GM12801 (cell line): ENCODE measurements around the gene OR56B1.

Source experiments
- TF ChIP-seq, protein P1 (sequence below): IDR thresholded peaks from one replicate; pipeline ENCODE4 v1.5.1; 2011; ENCODE audit warnings: control low read depth; ENCODE audit not compliant: insufficient read length; ENCODE audit errors: extremely low read depth

OR56B1 gene

DNA sequence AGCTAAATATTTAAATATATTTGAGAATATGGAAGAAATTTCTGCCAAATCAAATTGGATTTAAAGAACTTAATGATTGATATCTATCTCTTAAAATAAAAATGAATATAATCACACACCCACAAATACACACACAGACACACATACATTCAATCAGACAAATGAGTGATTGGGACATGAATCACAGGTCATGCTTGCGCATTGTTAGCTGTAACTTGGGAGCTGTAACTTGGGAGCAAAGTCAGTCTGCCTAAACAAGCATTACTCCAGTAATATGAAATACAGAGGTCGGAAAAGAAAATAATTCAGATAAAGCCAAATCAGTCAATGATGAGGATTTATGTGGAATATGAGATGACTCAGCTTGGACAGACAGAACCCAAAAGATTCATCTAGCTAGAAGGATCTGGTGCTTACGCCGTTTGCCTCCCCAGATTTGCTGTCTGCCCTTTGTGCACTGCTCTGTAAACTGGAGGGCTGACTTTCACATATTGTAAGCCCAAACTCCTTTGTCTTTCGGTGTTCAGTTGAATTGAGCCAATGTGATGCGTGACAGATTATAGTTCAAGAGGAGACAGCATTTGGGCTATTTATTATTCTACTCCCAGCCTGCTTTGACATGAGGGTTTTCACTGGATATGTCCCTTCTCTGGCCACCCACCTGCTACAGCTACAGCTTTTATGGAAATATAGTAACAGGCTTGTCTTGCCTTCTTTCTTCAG, 1.6 kb downstream of the OR56B1 start:
- TF ChIP-seq, protein P1, sequence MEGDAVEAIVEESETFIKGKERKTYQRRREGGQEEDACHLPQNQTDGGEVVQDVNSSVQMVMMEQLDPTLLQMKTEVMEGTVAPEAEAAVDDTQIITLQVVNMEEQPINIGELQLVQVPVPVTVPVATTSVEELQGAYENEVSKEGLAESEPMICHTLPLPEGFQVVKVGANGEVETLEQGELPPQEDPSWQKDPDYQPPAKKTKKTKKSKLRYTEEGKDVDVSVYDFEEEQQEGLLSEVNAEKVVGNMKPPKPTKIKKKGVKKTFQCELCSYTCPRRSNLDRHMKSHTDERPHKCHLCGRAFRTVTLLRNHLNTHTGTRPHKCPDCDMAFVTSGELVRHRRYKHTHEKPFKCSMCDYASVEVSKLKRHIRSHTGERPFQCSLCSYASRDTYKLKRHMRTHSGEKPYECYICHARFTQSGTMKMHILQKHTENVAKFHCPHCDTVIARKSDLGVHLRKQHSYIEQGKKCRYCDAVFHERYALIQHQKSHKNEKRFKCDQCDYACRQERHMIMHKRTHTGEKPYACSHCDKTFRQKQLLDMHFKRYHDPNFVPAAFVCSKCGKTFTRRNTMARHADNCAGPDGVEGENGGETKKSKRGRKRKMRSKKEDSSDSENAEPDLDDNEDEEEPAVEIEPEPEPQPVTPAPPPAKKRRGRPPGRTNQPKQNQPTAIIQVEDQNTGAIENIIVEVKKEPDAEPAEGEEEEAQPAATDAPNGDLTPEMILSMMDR, result no peak

DNA sequence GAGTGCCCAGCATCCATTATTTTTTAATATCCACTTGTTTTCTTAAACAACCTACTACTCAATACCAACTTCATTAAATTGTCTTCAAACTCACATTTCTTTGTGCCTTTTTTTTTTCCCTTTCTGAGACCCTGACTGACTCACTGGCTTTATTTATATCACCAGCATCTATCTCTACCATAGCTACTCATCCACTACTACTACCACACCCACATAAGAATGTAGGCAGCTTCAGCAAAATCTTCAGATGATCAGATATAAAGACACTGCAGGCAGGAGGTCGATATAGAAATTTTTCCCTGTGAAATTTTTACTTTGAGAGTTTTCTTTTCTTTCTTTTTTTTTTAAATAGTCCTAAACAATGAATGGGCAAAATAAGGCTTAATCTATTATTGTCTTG, 2.2 kb downstream of the OR56B1 start:
- TF ChIP-seq, protein P1, result no peak

DNA sequence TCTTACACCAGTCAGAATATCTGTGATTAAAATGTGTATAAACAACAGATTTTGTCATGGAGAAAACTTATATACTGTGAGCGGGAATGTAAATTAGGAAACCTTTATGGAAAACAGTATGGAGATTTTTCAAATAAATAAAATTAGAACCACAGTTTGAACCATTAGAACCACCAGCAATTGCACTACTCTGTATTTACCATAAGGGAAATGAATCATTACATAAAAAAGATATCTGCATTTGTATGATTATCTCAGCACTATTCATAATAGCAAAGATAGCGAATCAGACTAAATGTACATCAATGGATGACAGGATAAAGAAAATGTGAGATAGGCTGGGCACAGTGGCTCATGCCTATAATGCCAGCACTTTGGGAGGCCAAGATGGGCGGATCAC, 10.4 kb downstream of the OR56B1 start:
- TF ChIP-seq, protein P1, result no peak

DNA sequence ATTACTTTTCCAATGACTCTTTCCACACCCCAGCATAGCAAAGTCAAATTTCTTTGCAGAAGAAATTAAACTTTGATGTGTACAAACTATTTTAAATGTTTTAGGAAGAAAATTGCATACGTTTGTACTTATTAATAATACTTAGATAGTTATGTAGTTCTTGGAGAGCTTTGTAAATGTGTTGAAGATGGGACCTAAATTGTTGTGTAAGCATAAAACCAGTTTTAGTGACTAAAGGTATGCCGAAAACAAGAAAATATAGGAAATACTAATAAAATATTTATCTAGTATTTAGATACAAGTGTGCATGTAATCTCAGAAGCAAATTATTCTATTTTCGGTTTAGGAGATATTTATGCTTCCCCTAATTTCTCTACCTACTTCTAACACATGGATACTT, 13.6 kb downstream of the OR56B1 start:
- TF ChIP-seq, protein P1, result no peak

DNA sequence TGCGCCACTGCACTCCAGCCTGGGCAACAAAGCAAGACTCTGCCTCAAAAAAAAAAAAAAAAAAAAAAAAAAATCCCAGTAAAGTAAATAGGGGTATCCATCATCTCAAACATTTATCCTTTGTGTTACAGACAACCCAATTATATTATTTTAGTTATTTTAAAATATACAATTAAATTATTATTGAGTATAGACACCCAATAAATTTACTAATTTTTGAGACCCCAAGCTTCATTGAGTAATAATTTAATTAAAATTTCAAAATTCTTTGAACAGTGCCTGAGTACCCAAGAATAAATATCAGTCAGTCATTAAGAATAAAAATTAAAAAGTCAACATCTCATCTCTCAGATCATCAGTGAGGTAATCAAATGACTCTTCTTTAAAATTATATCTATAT, 17.7 kb downstream of the OR56B1 start, which contains the start of gene OR52N4:
TSS of gene OR52N4 (plus strand) at position 301 of the 400 bp plus-strand sequence. CDS start 498 bp downstream, outside the sequence.
- TF ChIP-seq, protein P1, result no peak

DNA sequence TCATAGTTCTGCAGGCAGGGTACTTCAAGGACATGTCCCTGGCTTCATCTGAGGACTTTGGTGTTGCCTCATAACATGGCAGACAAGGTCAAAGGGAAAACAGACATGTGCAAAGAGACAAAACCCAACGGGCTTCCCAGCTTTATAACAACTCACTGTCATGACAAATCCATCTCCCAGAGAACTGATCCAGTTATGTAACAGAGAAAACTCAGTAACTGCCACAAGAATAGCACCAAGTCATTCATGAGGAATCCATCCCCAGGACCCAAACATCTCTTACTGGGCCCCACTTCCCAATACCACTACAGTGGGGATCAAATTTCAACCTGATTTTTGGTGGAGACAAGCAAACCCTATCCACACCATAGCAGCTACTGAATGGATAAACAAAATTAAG, 30.8 kb downstream of the OR56B1 start:
- TF ChIP-seq, protein P1, result no peak

DNA sequence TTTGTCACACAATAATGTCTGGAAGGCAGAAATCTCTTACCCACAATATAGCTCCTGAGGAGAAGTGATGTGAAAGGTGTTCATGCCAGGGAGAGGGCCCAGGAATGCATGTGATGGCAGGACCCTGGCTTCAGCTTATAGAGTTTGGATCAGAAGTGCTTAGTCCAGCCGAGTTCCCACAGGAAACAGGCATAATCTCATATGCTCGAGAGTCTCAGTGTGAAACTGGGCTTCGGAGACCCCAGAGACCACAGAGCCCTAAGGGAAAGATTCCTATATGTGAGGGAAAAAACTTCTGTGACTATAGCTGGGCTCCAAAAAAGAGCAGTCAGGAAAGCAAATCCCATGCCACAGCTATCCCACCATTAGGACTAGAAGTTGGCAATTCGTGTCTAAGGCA, 47.0 kb downstream of the OR56B1 start, which contains the start of gene OR52N5:
TSS of gene OR52N5 (minus strand) at position 101 of the 400 bp plus-strand sequence. CDS start 4,721 bp downstream, outside the sequence.
- TF ChIP-seq, protein P1, result no peak
